ACHN (cell line): Measurements from ENCODE around the gene GGA1.
"Not testable (repeated sequence)": the region's sequence is repeated elsewhere in the genome, so short reads cannot be mapped to it uniquely, and the experiment has no call there.

Experiments used
- DNase-seq: peaks from one replicate; pipeline ENCODE4 v3.0.0-alpha.2; 2015
- in situ Hi-C: cut with HindIII; loops from 2 replicates; pipeline ENCODE4 v1.10.0; 2017; ENCODE audit warnings: low sequenced_read_pairs, low pct_ligation_motif_present, low pct_unique_long_range_greater_than_20kb

GGA1 gene

DNA sequence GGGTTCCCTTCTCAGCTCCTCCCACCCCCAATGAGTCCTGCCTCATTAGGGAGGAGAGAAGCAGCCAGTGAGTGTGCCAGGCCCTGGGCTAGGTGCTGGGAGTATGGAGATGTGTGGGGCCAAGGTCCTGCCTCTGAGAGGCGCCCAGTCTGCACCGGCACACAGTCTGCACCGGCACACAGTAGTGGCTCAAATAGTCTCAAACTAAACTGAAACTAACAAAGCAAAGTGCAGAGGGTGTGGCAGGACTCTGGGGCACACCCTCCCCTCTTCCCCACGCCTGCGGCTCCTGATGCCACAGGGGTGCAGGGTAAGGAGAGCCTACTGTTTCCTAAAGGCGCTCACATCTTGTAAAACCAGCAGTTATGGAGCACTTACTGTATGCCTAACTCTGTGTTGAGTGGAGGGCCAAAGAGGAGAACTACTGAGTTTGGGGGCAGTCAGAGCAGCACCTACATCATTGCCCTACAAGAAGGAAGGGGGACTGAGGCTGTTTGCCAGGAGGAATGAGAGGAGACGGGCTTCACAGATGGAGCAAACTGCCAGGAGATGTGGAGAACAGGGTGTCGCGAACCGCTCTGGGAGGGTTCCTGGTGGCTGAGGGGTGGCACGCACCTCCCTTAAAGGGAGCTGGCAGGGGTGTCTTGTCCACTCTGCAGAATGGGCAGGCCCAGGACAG lies 29.9 kb downstream of the GGA1 start:
- no peak for DNase-seq
- in situ Hi-C loops, result no loop called here

DNA sequence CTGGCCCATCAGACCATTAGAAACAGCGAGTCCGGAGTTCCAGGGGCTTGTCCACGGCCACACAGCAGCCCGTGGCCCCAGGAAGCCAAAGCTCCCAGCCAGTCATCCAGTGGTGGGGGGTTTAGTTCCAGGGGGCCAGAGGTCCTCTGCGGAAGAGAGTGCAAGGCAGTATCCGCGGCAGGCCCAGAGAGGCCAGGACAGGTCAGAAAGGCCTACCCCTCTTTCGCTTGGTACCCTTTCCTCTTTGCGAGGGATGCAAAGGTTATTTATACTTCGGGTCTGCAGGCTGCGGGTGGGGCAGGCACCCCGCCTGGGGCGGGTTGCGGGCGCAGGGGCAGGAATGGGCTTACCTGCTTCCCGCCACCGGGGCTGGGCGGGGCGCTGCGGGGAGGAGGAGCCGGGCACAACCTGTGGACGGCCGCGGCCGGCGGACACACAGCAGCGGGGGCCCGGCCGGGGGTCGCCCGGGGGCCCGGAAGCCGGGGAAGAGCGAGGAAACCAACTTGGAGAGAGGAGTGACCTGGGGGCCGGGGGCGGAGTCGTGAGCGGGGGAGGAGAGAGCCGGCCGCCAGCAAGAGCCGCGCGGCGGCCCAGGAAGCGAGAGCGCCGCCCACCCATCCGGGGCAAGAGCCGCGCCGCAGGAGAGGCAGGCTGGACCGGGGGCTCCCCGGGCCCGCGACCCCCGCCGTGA lies 30.6 kb downstream of the GGA1 start, which contains the start of gene SH3BP1:
Gene SH3BP1, plus strand, starts transcription at position 600 of the 691 bp plus-strand sequence. CDS start 119 bp downstream, outside the sequence.
- in situ Hi-C loops, result no loop called here
- peak; percentile 20 for DNase-seq

DNA sequence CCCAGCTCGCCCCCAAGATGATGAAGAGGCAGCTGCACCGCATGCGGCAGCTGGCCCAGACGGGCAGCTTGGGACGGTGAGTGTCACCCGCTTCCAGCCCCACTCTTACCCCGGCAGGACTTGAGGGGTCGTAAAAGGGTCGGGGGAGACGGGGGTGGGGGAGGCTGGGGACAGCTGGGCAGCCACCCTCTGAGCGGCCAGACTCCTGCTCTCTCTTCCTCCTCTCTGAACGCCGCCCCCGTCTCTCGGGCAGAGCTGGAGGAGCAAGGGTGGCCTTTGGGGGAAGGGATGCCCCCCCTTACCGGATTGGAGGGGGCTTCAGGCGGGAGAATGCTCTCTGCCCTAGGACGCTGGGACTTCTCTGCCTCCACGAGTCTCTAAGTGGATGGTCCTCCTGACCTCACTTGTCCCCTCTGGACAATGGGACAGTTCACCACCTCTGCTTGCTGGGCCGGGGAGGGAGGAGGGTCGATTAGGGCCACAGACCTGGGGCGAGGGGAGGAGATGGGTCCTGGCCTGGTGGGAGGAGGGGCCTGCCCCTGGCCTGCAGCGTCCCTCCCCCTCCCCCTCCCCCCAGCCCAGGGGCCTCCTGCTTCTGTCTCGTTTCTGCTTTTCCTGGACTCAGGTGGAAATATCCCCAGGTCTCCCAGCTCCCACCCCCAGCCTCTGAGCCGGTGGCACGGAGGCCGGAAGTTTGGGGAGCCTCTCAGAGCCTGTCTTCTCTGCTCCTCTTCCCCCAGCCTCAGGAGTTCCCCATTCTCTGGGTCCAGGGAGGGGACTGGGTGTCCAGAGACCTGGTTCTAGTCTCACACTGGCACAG lies 31.3 kb downstream of the GGA1 start:
- DNase-seq, result no peak

DNA sequence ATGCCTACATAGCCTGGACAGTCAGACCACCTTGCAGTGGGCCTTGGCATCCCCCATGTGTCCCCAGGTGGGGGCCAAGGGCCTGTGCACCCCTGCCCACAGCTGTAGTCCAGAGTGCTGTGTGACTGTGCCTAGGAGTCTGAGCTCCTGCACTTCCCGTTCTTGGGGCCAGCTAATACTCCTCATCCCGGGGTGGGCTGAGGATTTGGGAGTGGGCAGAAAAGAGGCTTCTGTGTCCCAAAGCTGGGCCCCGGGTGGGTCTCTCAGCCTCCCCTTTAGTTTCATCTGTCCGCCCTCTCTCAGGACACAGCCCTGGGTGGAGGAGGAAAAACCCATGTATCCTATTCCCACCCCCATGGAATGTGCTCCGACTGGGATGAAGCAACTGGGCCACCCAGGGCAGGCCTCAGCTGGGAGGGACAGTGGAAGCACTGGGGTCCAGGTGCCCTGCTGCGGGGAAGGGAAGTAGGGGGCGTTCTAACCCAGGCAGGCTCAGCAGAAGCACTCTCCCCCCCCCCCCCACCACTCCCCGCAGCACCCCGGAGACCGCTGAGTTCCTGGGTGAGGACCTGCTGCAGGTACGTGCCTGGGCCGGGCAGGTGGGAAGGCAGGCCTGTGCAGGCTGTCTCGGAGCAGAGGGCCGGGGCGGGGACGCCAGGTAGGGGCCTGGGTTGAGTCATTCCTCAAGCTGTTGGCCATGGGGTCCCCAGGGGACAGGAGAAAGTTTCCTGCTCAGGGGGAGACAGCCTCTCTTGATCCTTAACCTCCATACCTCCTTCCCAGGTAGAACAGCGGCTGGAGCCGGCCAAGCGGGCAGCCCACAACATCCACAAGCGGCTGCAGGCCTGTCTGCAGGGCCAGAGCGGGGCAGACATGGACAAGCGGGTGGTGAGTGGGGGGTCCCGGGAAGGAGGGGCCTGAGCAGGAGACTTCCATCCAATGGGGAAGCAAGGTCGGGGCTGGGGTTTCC lies 32.2 kb downstream of the GGA1 start:
- in situ Hi-C loops, result no loop called here

More for the DNA sequence above, 31.3 kb downstream of the GGA1 start:
- in situ Hi-C loops, result no loop called here

DNA sequence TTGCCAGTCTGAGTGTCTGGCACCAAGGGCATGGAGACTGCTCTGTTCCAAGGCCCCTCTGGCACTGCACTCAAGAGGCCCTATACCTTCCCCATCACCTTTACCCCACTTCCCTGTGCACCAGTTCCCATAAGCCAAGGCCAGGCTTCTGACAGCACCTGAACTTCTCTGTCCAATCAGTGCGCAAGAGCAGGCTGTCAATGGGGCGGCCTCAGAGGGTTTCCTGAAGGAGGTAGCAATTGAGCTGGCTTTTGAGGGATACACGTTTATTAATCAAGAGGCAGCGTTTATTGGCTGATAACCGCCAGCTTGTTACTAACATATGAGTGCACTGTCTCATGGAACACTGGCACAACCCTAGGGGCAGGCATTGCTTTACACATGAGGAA lies 32.9 kb downstream of the GGA1 start:
- no peak for DNase-seq
- in situ Hi-C loops, result no loop called here

More for the DNA sequence above, 32.2 kb downstream of the GGA1 start:
- no peak for DNase-seq

DNA sequence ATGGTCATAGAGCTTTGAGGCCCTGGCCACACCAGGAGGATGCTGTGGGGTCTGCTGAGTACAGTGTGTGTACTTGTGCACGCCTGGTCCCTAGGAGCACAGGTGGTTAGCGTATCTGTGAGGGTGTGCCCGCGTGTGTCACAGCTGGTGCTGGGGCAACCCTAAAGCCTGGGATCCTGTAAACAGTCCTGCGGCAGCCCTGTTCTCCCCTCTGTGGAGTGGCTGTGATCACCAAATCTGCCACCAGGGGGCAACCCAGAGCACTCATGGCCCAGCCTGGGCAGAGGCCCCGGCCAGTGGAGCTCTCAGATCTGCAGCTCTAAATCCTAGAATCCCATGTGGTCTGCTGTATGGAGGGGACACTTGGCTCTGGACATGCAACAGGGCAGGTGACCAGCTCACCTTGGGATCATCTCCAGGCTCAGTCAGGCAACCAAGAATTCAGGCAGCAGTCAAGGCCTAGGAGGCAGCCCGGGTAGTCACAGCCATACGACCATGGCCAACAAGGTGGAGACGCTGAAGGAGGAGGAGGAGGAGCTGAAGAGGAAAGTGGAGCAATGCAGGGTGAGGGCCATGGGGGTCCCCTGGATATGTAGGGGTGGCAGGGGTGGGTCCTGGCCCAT lies 34.7 kb downstream of the GGA1 start:
- in situ Hi-C loops, result no loop called here

DNA sequence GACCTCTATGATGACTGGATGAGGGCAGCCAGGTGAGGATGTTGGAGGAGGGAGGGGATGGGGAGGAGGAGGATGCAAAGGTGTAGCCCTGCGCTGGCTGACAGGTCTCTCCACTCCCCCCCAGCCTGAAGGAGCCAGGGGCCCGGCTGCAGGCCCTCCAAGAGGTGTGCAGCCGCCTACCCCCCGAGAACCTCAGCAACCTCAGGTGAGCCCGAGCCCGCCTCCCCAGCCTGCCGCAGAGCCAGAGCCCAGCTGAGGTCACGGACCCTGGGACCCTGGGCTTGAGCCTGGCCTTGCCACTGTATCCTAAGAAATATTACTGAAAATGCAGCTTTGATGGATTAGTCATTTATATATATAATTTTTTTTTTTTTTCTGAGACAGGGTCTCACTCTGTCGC lies 38.7 kb downstream of the GGA1 start:
- DNase-seq, result no peak
- in situ Hi-C loops, result no loop called here

More for the DNA sequence above, 34.7 kb downstream of the GGA1 start:
- DNase-seq, result peak; percentile 61

DNA sequence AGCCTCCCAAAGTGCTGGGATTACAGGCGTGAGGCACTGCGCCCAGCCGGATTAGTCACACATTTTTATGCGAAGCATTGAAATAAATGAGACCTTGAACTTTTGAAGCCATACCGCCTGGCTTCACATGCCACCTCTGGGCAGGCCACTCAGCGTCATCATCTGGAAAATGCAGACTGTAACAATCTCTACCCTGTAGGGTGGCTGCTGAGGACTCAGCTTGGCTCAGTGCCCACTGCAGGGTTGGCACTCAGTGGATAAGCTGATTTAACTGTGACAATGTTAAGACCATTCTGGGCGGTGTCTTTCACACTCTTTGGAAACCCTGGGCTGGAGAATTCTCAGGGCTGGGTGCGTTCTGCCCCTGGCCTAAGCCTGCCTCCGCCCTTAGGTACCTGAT lies 39.3 kb downstream of the GGA1 start:
- no peak for DNase-seq
- in situ Hi-C loops, result no loop called here

DNA sequence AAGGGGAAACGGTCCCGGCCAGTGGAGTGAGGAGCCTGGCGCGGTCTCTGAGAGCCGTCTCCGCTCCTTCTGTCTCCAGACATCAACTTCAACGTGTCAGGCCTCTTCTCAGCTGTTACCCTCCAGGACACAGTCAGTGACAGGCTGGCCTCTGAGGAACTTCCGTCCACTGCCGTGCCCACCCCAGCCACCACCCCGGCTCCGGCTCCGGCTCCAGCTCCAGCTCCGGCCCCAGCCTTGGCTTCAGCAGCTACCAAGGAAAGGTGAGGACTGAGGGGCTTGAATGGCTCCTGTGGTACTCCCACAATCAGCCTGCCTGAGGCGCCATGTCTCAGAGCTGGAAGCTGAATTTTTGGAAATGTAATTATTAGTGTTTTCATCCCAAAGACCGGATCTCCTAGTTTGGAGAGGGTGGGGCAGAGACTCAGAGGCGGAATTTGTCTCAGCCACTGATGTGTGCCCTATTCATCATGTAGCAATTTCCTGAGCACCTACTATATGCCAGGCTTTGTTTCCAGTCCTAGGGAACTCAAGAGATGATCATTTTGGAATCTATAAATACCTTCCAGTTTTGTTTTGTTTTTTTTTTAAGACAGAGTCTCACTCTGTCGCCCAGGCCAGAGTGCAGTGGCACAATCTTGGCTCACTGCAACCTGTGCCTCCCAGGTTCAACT lies 42.0 kb downstream of the GGA1 start:
- no peak for DNase-seq
- in situ Hi-C loops, result no loop called here

DNA sequence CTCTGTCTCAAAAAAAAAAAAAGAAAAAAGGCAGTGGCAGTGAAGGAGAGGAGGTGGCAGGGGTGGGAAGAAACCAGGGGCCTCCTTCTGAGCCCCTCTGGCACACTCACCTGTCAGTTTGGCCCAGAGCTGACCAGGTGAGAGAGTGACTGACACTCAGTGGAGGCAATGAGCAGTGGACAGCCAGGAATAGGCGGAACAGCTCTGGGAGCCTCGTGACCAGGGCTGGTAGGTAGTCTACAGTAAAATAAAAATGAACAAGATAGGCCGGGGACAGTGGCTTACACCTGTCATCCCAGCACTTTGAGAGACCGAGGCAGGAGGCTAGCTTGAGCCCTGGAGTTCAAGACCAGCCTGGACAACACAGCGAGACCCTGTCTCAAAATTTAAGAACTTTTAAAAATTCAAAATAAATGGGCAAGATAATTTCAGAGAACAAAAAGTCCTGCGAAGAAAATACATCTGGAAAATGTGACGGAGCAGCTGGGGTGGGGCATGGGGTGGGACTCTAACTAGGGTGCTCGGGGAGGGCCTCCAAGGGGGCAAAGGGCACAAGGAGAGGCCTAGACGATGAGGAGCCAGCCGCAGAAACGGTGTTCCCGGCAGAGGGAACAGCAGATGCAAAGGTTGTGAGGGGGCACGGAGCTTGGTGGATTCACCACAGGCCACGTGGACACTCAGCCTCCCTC lies 46.1 kb downstream of the GGA1 start:
- in situ Hi-C loops, result no loop called here
- DNase-seq, result no peak

DNA sequence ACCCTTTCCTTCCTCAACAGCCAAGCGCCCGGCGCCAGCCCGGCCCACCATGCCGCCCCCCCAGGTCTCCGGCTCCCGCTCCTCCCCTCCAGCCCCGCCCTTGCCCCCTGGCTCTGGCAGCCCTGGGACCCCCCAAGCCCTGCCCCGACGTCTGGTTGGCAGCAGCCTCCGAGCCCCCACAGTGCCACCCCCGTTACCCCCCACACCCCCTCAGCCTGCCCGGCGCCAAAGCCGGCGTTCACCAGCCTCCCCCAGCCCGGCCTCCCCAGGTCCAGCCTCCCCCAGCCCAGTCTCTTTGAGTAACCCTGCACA lies 46.6 kb downstream of the GGA1 start:
- DNase-seq, result no peak
- in situ Hi-C loops, result no loop called here

DNA sequence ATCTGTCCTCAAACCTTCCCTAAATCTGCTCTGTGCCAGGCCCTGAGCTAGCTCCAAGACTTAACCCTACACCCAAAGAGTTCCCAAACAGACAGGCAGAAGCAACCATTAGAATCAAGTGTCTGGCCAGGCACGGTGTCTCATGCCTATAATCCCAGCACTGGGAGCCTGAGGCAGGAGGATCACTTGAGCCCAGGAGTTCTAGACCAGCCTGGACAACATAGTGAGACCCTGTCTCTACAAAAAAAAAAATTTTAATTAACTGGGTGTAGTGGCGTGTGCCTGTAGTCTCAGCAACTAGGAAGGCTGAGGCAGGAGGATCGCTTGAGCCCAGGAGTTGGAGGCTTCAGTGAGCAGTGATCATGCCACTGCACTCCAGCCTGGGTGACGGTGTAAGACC lies 47.9 kb downstream of the GGA1 start:
- DNase-seq, in situ Hi-C loops: not testable (repeated sequence)

DNA sequence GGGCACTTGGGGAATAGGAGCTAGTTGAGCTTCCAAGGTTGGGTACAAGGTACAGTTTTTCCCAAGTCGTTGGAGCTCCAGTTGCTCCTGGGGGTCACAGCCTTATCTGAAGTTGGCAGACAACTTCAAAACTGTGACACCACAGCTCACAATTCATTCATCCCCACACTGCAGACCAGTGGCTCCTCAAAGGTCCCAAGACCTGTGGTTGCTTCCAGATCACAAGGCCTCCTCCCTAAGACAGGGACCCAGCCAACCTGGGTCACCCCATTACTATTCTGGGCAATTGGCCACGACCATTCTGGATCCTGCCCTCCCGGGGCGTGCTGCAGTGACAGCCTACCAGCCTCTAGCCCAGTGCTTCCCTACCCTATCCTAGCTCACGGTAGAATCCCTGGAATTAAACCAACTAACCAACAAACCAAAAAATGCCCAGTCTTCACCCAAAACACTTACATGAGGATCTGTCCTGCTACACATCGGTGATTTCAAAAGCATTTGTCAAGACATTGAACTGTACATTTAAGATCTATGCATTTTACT lies 49.0 kb downstream of the GGA1 start:
- peak; percentile 31 for DNase-seq
- in situ Hi-C loops, result no loop called here

DNA sequence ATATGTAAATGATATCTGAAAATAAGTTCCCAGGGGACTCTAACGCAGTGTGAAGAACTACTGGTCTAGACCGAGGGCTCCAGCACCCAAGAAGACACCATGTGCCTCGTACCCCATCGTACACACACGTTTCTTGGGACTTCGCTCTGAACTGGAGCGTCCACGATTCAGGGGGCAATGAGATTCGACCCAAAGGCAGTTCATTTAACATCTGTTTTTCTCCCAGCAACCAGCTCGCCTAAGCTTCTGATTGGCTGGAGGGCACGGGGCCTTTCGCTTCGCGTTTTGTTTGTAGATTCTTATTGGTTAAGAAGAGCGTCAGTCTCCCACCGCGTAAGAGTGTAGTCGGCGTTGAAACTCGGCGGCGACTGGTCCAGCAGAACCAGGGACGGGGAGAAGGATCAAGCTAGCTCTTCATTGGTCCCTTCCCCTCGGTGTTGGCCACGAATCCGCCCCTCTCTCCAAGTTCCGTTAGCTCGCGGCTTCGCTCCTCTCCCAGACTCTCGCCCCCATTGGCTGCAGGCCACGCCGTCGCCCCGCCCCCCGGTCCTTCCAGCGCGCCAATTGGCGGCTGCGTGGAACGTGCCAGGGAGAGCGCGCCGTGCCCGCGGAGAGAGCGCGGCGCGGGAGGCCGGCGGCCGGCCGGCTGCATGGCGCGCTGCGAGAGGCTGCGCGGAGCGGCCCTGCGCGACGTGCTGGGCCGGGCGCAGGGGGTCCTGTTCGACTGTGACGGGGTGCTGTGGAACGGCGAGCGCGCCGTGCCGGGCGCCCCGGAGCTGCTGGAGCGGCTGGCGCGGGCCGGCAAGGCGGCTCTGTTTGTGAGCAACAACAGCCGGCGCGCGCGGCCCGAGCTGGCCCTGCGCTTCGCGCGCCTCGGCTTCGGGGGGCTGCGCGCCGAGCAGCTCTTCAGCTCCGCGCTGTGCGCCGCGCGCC lies 49.8 kb downstream of the GGA1 start, which contains the start of gene PDXP:
Gene PDXP, plus strand, starts transcription at position 591 of the 933 bp plus-strand sequence. Its CDS starts 60 bp downstream, at position 651.
- DNase-seq, result peak; percentile 99
- in situ Hi-C loops, result no loop called here

DNA sequence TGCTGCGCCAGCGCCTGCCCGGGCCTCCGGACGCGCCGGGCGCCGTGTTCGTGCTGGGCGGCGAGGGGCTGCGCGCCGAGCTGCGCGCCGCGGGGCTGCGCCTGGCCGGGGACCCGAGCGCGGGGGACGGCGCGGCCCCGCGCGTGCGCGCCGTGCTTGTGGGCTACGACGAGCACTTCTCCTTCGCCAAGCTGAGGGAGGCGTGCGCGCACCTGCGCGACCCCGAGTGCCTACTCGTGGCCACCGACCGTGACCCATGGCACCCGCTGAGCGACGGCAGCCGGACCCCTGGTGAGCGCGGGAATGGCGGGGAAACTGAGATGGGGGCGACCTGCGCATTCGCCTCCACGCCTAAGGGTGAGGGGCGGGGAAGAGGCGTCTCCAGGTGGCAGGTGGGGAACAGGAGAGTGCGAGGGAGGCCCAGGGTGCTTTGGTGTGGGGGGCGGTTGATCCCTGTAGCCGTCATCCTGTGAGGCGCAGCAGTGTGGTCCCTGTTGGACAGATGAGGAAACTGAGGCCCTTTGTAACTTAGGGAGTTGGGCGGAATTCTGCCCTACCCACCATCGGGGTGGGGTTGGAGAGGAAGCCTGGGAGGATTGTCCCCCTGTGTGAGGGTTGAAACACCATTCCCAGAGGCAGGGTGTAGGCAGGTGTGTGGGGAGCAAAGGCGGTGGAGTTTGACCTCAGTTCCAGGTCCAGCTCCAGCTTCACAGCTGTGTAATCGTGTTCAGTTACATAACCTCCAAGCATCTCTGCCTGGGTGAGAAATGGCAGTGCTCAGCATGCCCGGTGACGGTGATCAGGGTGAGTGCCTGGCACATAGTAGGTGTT lies 50.6 kb downstream of the GGA1 start:
- in situ Hi-C loops, result no loop called here
- no peak for DNase-seq
